ELF-1 (cell line): ENCODE measurements around the gene RRAS.
A peak's percentile ranks its signal among the peaks of the same experiment; 100 is the strongest.

Source experiments
- DNase-seq: peaks from one replicate; pipeline ENCODE4 v3.0.0-alpha.2; 2016; ENCODE audit warnings: low read depth, low spot score

RRAS gene

GRCh38 chr19:49655570-49656455 lies 15.9 kb upstream of the RRAS start:
- no peak for DNase-seq

- DNase-seq, result no peak
Observed at GRCh38 chr19:49654581-49654980, 14.6 kb upstream of the RRAS start.

DNA sequence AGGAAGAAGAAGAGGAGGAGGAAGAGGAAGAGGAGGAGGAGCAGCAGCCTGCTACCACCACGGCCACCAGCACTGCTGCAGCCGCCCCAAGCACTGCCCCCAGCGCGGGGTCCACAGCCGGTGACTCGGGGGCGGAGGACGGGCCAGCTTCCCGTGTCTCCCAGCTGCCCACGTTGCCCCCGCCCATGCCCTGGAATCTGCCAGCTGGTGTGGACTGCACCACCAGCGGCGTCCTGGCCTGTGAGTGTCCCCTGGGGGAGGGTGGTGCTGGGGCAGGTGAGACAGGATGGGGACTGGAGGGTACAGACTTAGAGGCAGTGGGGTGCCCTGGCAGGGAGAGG lies 13.5 kb upstream of the RRAS start:
- DNase-seq, result no peak

- DNase-seq, result no peak
Observed at GRCh38 chr19:49652551-49653465, 12.9 kb upstream of the RRAS start.

DNA sequence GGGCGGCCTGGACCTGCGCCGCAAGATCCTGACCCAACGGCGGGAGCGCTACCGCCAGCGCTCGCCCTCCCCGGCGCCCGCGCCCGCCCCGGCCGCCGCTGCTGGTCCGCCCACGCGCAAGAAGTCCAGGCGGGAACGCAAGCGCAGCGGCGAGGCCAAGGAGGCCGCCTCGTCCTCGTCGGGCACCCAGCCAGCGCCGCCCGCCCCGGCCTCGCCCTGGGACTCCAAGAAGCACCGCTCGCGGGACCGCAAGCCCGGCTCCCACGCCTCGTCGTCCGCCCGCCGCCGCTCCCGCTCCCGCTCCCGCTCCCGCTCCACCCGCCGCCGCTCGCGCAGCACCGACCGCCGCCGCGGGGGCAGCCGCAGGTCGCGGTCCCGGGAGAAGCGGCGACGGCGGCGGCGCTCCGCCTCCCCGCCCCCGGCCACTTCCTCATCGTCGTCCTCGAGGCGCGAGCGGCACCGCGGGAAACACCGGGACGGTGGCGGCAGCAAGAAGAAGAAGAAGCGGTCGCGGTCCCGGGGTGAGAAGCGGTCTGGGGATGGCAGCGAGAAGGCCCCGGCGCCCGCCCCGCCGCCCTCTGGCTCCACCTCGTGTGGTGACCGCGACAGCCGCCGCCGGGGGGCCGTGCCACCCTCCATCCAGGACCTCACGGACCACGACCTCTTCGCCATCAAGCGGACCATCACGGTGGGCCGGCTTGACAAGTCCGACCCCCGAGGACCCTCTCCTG lies 12.0 kb upstream of the RRAS start:
- DNase-seq, result no peak

DNA sequence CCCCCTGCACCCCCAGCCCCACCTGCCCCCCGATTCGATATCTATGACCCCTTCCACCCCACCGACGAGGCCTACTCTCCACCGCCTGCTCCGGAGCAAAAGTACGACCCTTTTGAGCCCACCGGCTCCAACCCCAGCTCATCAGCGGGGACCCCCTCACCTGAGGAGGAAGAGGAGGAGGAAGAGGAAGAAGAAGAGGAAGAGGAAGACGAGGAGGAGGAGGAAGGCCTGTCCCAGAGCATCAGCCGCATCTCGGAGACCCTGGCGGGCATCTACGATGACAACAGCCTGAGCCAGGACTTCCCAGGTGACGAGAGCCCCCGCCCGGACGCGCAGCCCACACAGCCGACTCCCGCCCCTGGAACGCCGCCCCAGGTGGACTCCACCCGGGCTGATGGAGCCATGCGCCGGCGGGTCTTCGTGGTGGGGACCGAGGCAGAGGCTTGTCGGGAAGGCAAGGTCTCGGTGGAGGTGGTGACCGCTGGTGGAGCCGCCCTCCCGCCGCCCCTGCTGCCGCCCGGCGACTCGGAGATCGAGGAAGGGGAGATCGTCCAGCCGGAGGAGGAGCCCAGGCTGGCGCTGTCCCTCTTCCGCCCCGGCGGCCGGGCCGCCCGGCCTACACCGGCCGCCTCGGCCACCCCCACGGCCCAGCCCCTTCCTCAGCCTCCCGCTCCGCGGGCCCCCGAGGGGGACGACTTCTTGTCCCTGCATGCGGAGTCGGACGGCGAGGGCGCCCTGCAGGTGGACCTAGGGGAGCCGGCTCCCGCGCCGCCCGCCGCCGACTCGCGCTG lies 11.3 kb upstream of the RRAS start:
- DNase-seq, result no peak

- DNase-seq, result no peak
Observed at GRCh38 chr19:49646586-49646985, 6.6 kb upstream of the RRAS start.

DNA sequence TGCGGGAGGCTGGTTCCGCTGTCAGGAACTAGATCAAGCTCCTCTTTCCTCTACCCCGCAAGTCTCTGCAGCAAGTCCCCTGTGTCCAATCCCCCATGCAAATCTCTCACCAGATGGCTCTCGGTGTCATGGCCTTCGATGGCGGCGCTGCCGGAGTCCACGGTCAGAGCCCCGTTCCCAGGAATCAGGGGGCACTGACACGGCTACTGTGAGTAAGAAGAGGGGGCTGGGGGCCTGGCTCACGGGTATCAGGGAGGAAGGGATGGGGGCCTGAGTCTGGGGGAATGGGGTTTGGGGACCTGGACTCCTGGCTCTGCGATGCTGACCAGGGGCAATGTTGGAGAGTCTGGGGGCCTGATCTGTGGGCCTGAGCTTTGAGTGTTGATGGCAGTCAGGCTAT lies 6.1 kb upstream of the RRAS start:
- DNase-seq, result no peak

DNA sequence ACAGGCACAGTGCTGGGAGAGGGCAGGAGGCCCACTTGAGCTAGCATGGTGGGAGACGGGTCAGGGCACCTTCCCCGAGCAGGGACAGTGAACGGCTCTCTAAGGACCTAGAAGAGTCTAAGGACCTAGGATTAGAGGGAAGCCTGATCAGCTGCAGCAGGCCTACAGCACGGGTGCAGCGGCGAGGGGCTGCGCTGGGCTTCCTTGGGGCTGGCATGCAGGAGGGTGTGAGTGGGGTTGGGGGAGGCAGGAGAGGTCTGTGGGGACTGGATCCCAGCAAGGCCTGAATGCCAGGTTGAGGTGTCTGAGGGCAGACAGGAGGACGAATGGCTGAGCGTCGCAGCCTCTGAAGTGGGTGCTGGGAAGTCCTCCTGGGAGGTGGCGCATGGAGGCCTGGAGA lies 5.6 kb upstream of the RRAS start:
- DNase-seq, result no peak

GRCh38 chr19:49643466-49643865 lies 3.5 kb upstream of the RRAS start:
- DNase-seq, result no peak

DNA sequence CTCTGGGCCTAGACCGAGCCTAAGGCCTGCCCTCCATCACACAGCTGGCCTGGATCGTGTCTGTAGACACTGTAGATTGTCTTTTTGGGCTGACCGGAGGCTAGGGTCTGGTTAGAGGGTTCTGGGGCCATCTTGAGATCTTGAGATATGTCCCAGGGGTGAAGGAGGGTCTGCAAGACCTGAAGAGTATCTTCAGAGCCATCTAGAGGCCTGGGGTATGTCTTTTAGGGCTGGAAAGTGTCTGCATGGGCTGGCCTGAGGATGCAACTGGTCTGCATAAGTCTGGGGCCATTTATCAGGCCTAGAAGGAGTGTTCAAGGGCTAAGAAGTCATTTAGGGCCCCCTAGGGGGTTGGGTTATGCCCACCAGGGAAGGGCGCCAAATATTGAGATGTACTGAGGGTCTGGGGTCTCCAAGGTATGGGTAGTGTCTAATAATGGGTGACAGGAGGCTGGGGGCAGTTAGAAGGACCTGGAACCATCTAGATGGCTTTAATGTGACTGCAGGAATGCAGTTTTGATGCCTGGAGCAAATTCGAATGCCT lies 2.6 kb upstream of the RRAS start:
- DNase-seq, result peak; percentile 50

- peak; percentile 100 for DNase-seq
Observed at GRCh38 chr19:49641688-49642491, 1.9 kb upstream of the RRAS start, which contains the start of gene SCAF1. SCAF1 (plus strand) TSS chr19:49642209; CDS start chr19:49645027, 2,818 bp downstream.

- no peak for DNase-seq
Observed at GRCh38 chr19:49639401-49640112, 386 bp downstream of the RRAS start.

DNA sequence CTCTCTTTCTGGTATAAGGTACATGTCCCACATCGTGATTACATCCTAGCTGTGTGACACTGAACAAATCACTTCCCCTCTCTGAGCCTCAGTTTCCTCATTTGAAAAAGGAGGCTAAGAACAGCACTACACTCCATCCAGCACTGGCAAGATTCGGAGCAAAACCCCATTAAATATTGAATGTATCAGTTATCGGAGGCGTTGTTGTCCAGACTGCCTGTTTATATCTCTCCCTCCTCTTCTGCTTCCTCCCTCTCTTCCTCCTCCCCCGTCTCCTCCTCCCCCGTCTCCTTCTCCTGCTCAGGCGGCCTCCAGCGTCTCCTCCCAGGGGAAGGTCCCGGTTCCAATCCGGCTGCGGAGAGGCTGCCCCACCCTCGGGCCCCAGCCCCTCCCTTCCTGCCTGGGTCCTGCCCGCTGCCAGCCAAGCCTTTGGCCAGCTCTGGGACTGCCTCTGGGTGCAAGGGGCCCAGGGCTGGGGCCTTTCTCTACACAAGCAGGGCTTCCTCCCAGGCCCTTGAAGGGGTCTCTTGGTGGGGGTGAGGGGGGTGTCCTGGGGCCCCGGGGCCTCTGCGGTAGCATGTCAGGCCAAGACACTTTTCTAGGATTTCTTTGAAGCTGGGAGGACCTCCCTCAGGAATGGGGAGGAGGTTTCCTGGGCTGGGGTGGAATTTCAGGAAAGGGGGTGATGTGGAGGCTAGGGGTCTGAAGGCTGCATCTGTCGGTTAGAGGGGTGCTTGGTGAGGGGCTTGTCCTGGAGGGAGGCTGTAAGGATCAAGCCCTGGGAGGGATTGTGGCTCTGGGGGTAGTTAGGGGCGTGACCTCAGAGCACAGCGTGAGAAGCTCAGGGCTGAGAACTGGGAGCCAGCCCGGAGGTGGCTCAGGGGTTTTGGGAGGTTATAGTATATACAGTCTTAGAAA lies 1.9 kb downstream of the RRAS start:
- peak; percentile 68 for DNase-seq

DNA sequence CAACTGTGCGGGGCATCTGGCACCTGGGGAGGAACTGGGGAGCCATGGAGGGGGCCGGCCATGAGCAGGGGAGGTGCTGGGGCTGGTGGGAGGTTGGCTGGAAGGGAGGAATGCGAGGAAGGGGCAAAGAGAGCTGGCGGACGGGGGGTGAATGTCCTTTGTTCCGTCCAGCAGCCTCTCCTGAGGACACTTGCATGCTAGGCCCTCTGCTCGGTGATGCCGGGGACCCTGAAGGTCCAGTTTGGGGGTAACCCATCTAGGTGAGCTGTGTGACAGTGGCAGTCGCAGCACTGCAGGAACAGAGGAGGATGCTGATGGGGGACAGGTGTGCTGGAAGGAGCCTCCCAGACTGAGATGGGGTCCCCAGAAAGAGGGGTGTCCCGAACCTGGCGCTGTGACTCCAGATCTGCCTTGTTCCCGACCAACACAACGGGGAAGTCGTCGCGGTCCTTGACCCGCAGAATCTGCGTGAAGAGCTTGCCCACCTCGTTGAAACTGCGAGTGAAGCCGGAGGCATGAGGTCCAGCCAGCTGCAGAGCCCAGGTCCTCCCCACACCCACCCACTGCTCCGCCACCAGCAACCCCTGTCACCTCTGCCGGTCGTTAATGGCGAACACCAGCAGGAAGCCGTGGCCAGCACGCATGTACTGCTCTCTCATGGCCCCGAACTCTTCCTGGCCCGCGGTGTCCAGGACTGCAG lies 3.6 kb downstream of the RRAS start:
- DNase-seq, result no peak

GRCh38 chr19:49635530-49636232 lies 4.3 kb downstream of the RRAS start:
- no peak for DNase-seq

GRCh38 chr19:49633273-49633672 lies 6.7 kb downstream of the RRAS start:
- peak; percentile 45 for DNase-seq
